Colonic mucosa (tissue), 4 donors: ENCODE measurements around the gene BLVRB. TPM values are rescaled to one million over a fixed set of nuclear protein-coding genes. Genes with fewer than 3 reads are reported as not detected.
A peak's percentile ranks its signal among the peaks of the same experiment; 100 is the strongest.

ENCODE experiments used
- DNase-seq: peaks from one replicate; pipeline ENCODE4 v3.0.0-alpha.2; 2020
- H3K27ac ChIP-seq: fragments of 200-600 bp; one replicate; pipeline ENCODE4 v1.8.0; 2021
- H3K27me3 ChIP-seq: fragments of 200-600 bp; one replicate; pipeline ENCODE4 v1.8.0; 2021
- H3K36me3 ChIP-seq: fragments of 200-600 bp; one replicate; pipeline ENCODE4 v1.8.0; 2021
- H3K4me1 ChIP-seq: fragments of 200-600 bp; one replicate; pipeline ENCODE4 v1.8.0; 2021; ENCODE audit warnings: mild to moderate bottlenecking
- H3K4me3 ChIP-seq: fragments of 200-600 bp; one replicate; pipeline ENCODE4 v1.8.0; 2021
- H3K9ac ChIP-seq, 2 donors: one replicate each; pipeline ENCODE4 v1.7.0; 2013; ENCODE audit warnings: control low read depth in 2 of 2, low read depth in 2 of 2, low read length in 2 of 2
- H3K9me3 ChIP-seq: fragments of 200-600 bp; one replicate; pipeline ENCODE4 v1.8.0; 2021
- intact Hi-C: fragments of 100-400 bp; cut with DNase I; formaldehyde crosslinking; loops from one replicate; pipeline ENCODE4 v1.14.1; 2022
- total RNA-seq, 2 donors: library from RNA; stranded (reverse); fragmentation: NEBNext Ultra II Directional in 1 of 2; extraction: Animal tissue kit (Norgen Biotek cat#: 25700) in 1 of 2; gene quantifications; one replicate each; pipeline ENCODE4 v1.2.1, GENCODE V29; 2021
- TF ChIP-seq, protein P1 (sequence below): fragments of 200-600 bp; IDR thresholded peaks from one replicate; pipeline ENCODE4 v1.8.0; 2022; ENCODE audit warnings: antibody characterized with exemption, mild to moderate bottlenecking
- donor health status: healthy.
- donor health status: DM: no; HTN: no; CAD: no.
- donor health status: DM: no; HTN: no; CAD: no.

The BLVRB gene
- total RNA-seq, 2 donors from 2014 or later = 76.5 to 94.9 TPM

DNA sequence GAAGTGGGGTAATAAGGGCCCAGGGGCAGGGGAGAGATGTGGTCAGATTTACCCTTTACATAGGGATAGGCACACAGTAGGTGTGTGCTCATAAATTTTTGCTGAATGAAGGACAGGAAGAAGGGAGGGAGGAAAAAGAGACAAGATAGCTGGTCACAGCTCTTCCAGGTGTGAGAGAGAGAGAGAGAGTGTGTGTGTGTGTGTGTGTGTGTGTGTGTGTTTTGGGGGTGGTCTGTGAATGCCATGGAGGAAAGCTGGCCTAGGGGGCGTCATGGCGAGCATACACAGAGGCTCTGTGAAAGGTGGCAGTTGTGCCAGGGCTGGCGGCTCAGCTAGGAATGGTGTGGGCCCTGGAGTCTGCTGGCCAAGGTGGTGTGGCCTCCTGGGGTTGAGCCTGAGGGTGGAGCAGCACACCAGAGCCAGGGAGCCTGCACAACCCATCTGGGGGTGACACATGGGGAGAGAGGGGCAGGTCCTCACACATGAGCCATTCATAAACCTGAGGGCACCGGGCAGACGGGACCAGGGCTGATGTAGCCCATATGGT is 46.4 kb downstream of the BLVRB start:
- DNase-seq = no peak
- Histone ChIP-seq H3K9ac (no peak overlapping the region), H3K27ac (no peak overlapping the region), H3K4me1 (peaks cover 2% of the 10 kb centered on the region), H3K9me3 (no peaks in the 10 kb centered on the region), H3K27me3 (no peaks in the 10 kb centered on the region), H3K36me3 (no peaks in the 10 kb centered on the region), H3K4me3 (no peak overlapping the region)
- TF ChIP-seq, protein P1, sequence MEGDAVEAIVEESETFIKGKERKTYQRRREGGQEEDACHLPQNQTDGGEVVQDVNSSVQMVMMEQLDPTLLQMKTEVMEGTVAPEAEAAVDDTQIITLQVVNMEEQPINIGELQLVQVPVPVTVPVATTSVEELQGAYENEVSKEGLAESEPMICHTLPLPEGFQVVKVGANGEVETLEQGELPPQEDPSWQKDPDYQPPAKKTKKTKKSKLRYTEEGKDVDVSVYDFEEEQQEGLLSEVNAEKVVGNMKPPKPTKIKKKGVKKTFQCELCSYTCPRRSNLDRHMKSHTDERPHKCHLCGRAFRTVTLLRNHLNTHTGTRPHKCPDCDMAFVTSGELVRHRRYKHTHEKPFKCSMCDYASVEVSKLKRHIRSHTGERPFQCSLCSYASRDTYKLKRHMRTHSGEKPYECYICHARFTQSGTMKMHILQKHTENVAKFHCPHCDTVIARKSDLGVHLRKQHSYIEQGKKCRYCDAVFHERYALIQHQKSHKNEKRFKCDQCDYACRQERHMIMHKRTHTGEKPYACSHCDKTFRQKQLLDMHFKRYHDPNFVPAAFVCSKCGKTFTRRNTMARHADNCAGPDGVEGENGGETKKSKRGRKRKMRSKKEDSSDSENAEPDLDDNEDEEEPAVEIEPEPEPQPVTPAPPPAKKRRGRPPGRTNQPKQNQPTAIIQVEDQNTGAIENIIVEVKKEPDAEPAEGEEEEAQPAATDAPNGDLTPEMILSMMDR = no peak
- intact Hi-C loops = no loop called here

DNA sequence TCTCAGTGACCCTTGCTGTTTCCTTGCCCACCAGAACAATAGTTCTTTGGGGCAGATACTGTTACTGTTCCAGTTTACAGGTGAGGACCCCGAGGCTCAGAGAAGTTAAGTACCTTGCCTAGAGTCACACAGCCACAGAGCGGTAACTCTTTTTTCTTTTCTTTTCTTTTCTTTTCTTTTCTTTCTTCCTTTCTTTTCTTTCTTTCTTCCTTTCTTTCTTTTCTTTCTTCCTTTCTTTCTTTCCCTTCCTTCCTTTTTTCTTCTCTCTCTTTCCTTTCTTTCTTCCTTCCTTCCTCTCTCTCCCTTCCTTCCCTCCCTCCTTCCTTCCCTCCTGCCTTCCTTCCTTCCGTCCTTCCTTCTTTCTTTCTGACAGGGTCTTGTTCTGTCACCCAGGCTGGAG is 47.5 kb downstream of the BLVRB start:
- no peaks in the 10 kb centered on the region for H3K9me3 ChIP-seq
- intact Hi-C loops = no loop called here
- no peak overlapping the region for H3K9ac ChIP-seq

DNA sequence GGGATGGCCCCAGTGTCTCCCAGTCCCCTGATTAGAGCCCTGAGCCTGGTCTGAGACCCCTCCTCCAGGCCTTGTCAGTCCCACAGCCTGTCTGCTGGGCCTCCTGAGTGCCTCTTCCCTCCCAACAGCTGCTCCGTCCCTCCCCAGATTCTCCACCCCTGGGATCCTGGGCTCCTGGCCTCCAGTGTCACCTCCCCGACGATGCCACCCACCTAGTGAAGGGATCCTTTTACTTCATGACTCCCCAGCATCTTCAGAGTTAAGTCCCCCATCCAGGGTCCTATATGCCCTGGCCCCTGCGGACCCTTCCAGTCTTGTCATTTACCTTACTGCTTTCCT is 47.9 kb downstream of the BLVRB start:
- TF ChIP-seq, protein P1 = no peak
- Histone ChIP-seq H3K36me3 (no peaks in the 10 kb centered on the region), H3K4me1 (no peaks in the 10 kb centered on the region), H3K9ac (peak overlapping the region in 1 of 2 donors; percentile 44), H3K9me3 (no peaks in the 10 kb centered on the region), H3K27ac (peak overlapping the region; percentile 56), H3K27me3 (no peaks in the 10 kb centered on the region), H3K4me3 (no peak overlapping the region)
- no peak for DNase-seq
- intact Hi-C loops = no loop called here

More for the DNA sequence above, 47.5 kb downstream of the BLVRB start:
- no peaks in the 10 kb centered on the region for H3K27me3 ChIP-seq
- H3K27ac ChIP-seq = peak overlapping the region; percentile 56
- H3K4me3 ChIP-seq = no peak overlapping the region
- no peaks in the 10 kb centered on the region for H3K36me3 ChIP-seq
- no peaks in the 10 kb centered on the region for H3K4me1 ChIP-seq
- no peak for DNase-seq
- TF ChIP-seq, protein P1 = no peak

DNA sequence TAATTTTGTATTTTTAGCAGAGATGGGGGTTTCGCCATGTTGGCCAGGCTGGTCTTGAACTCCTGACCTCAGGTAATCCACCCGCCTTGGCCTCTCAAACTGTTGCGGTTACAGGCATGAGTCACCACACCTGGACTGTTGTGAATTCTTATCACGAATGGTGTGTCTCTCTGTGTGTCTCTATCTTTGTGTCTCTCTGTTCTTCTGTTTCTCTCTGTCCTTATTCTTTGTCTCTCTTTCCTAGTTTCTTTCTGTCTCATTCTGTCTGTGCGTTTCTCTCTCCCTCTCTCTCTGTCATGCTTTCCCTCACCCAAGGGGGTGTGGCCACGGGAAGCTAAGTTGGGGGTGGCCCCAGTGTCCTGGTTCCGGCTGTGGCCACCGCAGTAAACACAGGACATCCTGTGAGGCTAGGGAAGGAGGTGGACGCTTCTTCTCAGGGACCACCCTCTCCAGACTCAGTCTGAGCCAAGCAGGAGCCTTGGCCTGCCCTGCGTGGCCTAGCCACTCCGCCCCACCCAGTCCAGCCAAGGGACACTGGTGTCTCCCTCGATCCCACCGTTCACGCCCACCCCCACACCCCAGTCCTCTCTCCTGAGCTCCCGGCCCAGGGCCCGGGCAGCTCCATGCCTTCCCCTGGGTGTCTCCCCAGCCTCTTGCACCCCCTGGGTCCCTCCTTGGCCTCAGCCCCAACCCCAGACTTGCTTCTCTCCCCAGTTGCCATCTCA is 48.5 kb downstream of the BLVRB start:
- Histone ChIP-seq H3K27me3 (no peaks in the 10 kb centered on the region), H3K36me3 (no peaks in the 10 kb centered on the region), H3K9me3 (no peaks in the 10 kb centered on the region), H3K9ac (peak overlapping the region in 1 of 2 donors; percentile 44), H3K4me1 (no peaks in the 10 kb centered on the region), H3K4me3 (no peak overlapping the region), H3K27ac (peak overlapping the region; percentile 56)
- TF ChIP-seq, protein P1 = no peak
- no peak for DNase-seq
- intact Hi-C loops = no loop called here

DNA sequence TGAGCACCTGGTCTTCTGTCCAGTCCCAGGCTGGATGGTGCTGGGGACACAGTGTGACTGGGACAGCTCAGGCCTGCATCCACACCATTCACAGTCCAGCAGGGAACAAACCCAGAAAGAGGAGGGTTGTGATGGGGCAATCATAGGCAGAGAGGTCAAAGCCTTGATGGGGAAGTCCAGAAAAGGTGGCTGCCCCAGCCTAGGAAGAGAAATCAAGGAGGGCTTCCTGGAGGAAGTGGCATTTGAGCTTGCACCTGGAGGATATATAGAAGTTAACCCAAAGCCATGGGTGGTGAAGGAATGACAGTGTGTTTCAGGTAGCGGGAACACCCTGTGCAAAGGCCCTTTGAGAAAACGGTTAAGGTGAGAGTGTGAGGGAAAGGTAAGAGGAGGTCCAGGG is 49.8 kb downstream of the BLVRB start:
- Histone ChIP-seq H3K36me3 (no peaks in the 10 kb centered on the region), H3K4me3 (no peak overlapping the region), H3K9me3 (no peaks in the 10 kb centered on the region), H3K4me1 (no peaks in the 10 kb centered on the region), H3K9ac (no peak overlapping the region), H3K27ac (no peak overlapping the region), H3K27me3 (no peaks in the 10 kb centered on the region)
- intact Hi-C loops = no loop called here
- TF ChIP-seq, protein P1 = no peak
- no peak for DNase-seq
